Effector CD4-positive, alpha-beta T cell (primary cell): ENCODE measurements around the gene GRM5.

Source experiments
- DNase-seq: peaks from one replicate; pipeline ENCODE4 v3.0.0-alpha.2; 2020

Gene GRM5

DNA sequence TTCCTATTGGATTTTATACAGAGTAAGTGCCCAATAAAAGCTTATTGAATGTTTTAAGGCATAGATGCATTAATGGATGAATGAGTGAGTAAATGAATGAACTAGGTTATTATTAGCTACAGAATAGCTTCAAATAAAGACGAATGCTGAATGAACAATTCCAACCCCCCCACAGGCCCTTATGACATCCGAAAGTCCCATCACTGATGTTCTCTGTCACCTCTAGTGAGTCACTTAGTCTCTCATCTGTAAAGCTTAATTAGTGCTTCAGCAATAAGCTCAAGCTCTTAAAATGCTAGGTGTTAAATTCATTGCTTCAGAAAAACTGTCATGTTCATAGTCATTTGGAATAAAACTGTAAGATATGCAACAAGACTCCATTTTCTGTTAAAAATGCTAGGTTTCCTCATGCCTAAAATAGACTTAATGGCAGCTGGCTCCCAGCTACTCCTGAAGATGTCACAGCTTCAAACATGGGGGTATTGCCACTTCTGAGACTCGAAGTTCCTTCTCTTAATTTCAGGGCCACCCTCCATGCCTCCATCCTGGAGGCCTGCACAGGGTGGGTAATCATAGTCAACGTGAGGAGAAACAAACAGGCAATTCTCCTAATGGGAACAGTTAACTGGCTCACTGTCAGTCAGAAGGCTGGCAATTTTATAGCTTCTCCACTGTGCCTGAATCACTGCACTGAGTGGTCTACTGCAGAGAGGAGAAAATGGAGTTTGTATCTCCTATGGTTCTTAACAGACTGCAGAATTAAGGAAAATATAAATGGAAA lies 373.3 kb downstream of the GRM5 start:
- DNase-seq, result no peak

DNA sequence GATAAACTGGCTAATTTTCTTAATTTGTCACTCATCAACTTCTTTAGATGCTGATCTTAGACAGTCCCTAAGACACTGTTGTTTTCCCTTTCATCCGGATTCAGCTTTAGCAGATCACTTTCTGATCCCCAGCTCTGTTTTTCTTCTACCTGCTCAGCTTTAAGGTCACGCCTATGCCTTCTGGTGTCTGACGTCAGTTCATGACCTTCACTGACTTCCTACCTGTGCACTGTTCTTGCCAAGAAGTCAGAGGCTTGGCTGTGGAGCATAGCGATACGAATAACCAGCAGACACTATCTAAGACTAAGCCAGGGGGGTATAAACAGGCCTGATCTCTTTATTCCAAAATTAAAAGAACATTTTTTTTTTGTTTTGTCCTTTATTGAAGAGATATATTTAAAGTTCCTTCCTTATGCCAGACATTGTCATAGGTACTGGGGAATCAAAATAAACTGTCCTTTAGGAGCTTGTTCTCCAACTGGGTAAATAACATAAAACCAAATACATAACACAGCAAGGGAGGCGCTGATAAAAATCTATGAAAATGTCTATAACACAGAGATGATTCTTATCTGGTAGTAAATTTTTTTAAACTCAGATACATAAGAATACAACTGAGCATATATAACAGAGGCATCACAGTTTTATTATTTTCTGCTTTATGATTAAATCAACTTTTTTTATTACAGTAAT lies 376.1 kb downstream of the GRM5 start:
- DNase-seq, result no peak

DNA sequence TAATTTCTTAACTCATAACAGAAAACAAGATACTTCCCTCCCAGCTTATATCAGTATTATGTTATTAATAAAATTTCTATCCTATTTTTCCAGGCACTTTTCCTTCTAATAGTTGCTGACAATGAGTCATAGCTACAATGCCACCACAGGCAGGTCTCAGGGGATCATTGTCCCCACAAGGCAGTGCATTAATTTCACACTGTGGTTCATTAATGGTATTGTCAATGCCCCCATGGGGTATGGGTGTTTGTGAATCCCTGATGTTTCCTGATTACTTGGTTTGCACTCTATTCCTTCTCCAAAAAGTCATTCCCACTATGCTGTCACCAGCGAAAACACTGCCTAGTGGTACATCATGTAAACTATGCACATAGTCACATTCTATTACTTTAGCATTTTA lies 382.8 kb downstream of the GRM5 start:
- DNase-seq, result no peak

DNA sequence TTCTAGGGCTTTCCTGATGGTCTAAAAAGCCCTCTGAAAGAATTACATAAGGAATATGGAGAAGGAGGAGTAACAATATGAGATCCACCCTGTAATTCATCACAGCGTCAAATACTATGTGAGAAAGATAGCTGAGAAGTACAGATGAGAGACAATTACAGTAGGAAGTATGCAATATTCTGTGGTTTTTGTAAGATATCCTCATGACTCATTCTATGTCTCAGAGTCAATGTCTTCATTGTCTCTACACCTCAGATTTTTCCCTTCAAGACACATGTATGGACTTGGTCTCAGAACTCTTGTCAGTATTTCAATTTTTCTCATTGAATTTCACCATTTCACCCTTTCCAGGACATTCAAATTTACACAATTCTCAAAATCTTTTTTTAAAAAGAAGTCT lies 385.0 kb downstream of the GRM5 start:
- no peak for DNase-seq

DNA sequence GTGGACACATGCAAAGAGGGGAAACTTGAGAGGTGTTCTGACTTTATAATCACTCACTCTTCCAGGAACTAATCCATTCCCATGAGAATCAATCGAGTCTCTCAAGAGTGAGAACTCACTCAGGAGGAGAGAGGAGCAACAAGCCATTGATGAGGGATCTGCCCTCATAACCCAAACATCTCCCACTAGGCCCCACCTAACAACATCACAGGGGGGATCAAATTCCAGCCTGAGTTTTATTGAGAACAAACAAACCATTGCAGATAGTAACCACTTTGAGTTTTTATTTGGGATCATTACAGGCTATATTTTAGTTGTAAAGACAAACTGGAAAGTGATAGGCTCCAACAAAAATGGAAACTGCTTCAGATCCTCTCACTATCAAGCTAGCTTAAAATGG lies 399.4 kb downstream of the GRM5 start:
- no peak for DNase-seq

DNA sequence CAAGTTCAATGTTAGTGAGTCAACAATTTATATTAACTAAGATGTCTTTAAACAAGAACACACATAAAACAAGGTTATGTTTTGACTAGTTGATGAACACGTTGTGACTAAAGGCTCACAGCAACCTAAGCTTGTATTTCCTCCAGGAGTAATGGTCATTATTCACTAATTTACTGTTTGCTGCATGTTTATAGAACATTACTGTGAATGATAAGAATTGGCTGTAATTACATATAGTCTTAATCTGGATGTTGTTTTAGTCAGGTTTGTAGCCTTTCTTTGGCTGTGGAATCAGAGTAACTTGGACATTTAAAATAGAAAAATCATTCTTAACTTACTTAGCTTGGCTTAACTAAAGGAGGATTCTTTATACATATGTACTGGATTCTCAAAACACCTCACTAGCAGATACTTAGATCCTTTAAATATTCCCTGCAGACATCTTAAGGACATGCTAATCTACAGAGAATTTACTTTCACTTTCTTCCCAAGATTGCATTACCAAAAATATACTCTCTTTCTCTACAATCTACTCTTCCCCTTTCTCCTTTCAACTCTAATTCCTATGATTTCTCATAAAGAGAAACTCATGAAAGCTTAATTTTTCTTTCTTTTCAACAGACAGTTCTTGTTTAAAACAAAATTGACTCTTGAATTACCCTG lies 408.6 kb downstream of the GRM5 start:
- no peak for DNase-seq

DNA sequence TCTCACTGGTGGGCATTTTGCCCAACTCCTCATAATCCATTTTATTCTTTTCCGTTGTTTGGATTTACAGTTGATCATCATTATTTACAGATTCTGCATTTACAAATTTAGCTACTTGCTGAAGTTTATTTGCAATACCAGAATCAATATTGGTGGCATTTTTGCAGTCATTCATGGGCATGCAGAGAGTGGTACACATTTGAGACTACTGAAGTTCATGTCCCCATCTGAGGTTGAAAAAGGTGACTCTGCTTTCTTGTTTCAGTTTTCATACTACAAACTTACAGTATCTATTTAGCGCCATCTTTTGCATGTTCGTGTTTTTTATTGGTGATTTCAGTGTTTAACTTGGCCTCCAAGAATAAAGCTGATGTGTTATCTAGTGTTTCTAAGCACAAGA lies 409.5 kb downstream of the GRM5 start:
- no peak for DNase-seq

DNA sequence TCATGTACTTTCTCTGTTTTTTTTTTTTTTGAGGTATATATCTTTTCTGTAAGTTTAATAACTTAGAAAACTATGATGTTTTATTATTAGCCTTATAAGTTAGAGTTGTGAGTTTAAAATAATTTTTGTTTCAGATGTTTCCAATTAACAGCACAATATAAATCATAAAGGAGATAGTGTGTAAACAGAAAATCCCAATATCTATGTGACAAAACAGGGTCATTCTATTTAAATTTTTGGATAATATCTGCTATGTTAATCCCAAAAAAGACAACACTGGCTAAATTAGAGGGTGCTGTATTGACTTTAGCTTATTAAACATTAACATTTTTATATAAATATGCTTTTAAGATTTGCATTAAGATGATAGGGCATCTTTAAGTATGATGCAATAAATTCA lies 410.1 kb downstream of the GRM5 start:
- no peak for DNase-seq

DNA sequence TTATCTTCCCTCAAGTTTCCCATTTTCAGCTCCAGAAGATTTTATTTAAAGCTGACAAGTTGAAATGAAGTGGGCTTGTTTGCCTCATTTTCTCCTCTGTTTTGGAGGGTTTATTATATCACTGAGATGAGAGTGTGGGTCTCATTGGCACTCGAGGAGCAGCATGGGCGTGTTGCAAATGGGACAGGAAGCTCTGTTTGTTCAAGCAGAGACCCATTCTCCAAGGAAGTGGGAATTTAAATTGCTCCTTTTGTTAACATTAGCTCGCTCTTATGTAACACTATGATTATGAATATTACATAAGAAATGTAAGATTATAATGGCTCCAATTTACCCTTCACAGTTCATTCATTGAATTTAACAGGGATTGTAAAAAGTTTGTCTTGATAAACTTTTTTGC lies 410.6 kb downstream of the GRM5 start:
- no peak for DNase-seq

DNA sequence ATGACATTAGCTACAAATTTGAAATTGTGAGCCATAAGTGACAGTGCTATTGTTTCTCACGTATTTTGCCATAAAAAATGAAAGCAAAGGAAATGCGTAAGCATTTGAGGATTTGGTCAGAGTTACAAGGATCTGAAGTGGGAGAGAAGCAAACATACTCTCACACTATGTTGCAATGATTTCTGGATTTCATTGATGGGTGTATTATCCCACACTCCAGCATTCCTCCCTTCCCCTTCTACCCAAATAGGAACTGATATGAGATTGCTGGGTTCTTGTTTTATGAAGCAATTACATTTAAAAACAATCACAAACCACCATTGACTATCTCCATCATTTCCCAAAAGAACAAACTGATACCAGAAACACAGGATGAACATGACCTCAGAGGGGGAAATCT lies 414.2 kb downstream of the GRM5 start:
- no peak for DNase-seq

DNA sequence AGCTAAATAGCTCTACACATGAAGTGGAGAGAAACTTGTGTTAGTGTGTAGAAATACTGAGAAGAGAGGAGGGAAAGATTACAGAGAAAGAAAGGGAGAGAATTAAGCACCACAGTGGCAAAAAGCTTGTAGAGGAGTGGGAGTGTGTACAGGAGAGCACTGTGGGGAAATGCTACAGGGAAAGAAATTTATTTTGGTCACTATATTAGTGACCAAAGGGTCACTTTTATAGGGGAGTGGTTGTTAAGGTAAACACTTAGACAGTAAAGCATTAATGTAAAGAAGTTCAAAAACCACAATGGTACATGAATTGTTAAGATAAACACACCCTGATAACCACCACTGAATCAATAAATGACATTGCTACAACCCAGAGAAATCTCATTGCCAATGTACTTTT lies 421.1 kb downstream of the GRM5 start:
- no peak for DNase-seq

DNA sequence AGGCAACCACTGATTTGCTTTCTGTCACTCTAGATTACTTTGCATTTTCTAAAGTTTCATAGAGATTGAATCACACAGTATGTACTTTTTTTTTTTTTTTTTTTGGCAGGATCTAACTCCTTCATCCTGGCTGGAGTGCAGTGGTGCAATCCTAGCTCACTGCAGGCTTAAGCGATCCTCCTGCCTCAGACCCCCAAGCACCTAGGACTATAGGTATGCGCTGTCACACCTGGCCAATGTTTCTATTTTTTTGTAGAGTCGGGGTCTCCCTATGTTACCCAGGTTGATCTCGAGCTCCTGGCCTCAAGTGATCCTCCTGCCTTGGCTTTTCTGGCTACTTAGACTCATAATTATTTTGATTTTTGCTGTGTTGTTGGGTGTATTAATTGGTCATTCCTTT lies 433.6 kb downstream of the GRM5 start:
- DNase-seq, result no peak

DNA sequence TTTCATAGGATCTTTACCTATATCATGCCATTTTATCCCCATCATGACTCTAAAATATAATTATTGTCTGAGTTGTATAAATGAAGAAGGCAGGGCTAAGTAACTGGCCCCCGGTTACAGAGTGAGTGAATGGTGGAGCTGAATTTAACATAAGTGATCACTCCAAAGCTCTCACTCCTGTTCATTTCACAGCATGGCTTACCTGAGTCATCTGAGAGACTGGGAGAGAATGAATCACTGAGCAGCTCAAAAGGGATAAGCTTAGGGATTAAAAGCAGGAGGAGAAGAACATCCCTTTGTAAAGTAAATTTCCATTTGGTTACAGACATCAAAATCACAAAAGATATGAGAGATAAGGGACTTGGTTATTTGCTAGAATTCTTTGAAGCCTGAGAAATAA lies 434.3 kb downstream of the GRM5 start:
- DNase-seq, result no peak

DNA sequence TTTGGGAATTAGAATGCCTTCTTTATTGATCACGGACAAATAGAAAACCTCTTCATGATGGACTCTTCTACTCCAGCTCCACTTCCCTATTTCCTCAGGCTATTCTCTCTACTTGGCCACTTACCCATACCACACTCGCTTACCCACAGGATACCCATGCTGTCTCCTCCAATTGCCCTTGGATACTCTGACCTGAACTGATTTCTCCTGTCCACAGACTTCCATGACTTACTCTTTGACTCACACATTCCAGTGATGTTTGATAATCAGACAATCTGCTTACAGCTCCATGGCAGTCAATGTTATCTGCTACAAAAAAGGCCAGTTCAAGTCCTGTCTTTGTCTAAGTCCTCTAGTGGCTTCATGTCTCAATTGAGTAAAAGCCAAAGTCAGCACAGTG lies 436.3 kb downstream of the GRM5 start:
- no peak for DNase-seq

DNA sequence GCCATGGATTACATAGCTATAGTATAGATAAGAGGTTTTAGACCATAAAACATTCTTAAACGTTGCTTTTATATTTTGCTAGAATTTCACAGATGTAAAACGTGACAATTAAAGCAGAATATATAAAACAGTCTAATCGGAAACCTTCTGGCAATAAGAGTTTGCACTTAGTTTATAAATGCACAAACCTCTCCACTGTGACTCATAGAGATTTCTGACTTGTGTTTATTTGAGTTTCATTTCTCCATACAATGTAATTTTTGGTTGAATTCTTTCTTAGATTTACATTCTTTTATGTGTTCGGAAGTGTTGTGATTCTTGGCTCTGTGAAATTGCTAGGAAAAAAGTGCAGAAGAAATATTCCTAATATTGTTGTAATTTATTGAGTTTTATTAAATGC lies 439.6 kb downstream of the GRM5 start:
- no peak for DNase-seq

DNA sequence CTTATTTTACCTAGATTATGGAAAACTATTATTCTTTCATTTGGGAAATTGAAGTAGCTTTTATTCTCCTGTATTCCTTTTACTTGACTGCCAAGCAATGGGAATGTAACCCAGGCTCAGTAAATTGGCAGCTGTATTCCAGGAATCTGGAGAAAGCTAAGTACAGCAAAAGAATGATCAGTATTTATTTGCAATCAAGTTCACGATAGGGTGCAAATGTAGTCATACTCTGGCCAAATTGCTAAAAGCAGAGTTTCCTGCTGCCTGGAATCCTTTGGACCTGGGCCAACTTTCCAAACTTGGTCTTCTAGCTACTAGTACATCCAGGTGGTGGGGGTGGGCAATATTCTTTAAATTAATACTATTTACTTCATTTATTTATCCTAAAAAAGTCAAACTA lies 442.3 kb downstream of the GRM5 start:
- no peak for DNase-seq

DNA sequence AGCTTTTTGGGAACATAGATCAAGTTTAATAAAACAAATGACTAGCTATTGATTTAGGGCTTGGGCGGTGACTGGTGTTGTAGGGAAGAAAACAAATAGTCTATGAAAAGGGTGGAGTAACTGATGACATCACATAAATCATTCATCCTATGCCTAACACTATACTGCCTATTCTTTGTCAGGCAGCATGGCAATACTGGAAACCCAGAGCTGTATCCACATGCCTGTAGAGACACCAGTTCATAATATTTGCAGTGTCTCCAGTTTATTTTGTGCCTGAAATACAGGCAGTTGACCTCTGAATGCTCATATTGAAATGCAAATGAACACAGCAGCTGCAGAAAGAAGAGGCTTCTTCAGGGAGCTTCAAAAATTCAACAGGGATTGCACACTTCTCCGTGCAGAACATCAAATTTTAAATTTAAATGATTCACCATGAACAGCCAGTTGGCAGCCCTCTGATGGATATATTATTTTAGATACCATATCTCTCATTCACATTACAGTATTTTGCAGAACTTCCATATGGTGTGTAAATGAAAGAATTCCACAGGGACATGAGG lies 445.1 kb downstream of the GRM5 start:
- DNase-seq, result no peak

DNA sequence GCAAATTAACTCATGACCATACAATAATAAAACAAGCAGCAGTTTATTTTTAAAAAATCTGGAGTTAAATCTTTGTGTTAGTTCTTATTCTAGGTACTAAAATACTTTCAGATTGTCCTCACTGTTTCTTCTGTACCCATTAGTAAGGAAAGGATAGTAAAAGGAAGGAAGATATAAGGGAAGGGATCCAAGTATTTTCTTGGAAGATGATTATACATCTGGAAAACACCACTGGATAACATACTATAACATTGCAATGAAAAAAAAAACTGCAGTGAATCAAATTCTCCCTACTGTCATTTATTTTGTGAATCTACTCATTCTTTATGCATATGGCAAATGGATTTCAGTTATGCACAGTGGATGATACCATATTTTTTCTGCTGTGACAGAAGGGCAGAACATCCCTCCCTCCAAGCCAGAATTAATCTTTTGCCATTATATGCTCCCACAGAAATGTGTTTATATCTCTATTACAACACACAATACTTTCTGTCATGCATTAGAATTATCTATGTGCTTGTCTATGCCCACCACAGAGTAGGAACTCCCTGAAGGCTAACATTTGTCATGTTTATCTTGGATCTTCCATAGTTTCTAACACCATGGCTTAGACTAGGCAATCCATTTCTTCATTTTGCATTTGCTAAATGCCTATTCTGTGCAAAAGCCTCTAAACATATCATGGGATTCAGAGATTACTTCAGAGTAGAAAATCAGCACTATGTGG lies 446.0 kb downstream of the GRM5 start:
- DNase-seq, result no peak

DNA sequence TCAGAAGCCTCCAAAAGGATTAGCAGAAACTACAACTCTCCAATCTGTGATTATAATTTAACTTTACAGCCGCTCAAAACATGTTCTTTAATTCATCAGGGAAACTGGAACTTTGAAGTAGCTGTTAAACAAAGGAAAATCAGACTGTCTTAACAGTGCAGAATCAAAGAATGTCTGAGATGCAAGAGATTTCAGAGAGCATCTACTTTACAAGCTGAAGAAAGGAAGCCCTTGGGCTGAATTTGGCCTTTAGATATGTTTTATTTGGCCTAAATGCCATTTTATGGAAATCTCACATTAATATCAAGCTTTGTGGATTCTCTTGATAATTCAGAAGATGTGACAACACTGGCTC lies 446.7 kb downstream of the GRM5 start:
- DNase-seq, result no peak

DNA sequence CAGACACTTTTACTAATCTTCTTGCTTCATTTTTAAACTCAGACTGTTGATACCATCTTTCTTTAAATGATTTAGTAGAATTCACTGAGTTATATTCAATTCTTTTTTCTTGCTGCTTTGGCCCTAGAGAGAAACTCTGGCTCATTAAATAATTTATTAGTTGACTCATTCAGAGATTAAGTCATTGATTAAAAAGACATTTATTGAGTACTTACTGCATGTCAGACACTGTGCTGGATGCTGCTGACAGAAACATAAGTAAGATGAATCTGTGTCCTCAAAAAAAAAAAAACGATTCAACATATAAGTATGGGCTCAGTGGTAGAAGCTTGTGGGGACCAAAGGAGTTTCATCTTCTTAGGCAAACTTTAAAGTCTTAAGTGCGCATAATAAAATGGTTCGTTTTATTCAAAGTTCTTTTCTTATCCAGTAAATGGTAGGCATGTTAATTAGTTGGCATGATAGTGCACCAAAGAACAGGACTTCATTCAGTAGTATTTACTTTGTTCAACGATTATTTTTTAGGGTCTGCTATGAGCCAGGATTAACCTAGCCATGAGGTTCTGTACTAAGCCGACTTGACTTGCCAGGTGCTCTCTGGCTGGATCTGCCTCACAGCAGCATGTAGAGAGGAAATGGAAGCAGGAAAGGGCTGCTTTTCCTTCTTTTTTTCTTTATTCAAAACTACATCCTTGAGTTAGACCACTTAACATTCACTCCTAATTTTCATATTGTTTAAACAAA lies 447.3 kb downstream of the GRM5 start:
- DNase-seq, result no peak

DNA sequence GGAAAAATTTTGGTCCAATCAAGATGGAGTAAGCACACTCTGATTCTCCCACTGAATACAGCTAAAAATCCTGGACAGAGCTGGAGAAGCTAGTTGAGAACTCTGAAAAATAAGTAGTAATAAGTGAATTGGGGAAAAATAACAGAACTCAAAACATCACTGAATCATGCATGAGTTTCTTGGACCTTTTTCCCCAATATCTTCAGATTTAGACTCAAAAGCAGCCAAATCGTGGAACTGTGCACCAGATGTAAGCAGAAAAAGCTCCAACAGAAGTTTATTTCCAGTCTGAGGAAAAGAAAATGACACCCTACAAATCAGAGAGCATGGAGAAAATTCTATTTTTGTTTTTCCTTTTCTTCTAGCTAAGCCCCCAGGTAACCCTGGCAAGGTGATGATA lies 448.6 kb downstream of the GRM5 start:
- no peak for DNase-seq

DNA sequence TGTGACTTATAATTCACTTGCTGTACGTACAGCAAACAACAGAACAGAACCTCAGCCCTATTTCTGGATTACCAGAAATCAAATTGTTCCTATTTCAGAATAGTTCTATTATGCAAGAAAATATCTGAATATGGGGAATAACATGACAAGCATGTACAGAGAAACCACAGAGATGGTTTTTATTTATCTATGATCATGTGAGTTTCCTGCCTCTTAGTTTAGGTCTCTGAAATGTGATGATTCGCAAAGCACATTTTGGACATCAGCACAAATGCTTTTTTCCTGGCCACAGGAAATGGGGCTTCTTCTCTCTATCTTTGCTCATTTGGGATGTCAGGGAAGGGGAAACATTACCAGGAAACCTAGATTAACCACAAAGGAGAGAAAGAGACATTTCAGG lies 461.5 kb downstream of the GRM5 start:
- no peak for DNase-seq
